Activated naive CD4-positive, alpha-beta T cell treated with anti-CD3 and anti-CD28 coated beads, Interleukin-2, amount 50 U/mL, for 72 hours (primary cell): ENCODE measurements around the gene SELENOM. TPM values are rescaled to one million over a fixed set of nuclear protein-coding genes. Genes with fewer than 3 reads are reported as not detected.

ENCODE experiments used
- ATAC-seq, 2 donors: fragments of 150-1000 bp; cut with Tn5 transposase; 2 replicates each; pipeline ENCODE4 v1.10.0; 2021; ENCODE audit warnings: mild to moderate bottlenecking in 2 of 2, moderate library complexity in 2 of 2
- DNase-seq, 2 donors: peaks; one replicate each; pipeline ENCODE4 v3.0.0; 2021 to 2022; ENCODE audit warnings: low spot score in 2 of 2
- H3K27ac Mint-ChIP-seq, 2 donors: one replicate each; pipeline ENCODE4 v1.8.0; 2022; ENCODE audit warnings: mild to moderate bottlenecking in 2 of 2, mixed read lengths in 2 of 2
- H3K36me3 Mint-ChIP-seq, 2 donors: one replicate each; pipeline ENCODE4 v1.8.0; 2022; ENCODE audit warnings: mixed read lengths in 2 of 2
- H3K9me3 Mint-ChIP-seq, 2 donors: one replicate each; pipeline ENCODE4 v1.8.0; 2022; ENCODE audit warnings: mixed read lengths in 2 of 2
- total RNA-seq, 2 donors: library from RNA; stranded (reverse); gene quantifications; one replicate each; pipeline ENCODE4 v1.2.3, GENCODE V29; 2022

Gene SELENOM
- total RNA-seq, 2 donors from 2014 or later = 7.0 to 10.2 TPM

DNA sequence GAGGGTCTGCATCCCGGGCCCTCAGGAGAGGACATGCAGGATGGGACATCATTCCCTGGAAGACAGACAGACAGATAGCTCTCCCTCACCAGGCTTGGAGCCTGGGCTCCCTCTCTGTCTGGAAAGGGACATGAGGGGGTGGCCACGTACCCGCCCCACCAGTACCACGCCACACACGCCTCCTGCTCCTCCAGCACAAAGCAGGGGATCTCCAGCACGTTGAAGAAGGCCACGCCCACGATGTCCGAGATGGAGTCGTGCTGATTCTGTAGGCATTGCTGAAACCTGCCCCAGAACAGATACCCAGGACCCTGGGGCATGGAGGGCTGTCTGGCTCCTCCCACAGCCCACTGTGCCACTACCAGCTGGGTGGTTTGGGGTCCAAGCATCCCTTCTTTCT, 30.8 kb upstream of the SELENOM start:
- Mint-ChIP-seq H3K9me3 (no peaks in the 10 kb centered on the region), H3K36me3 (no peaks in the 10 kb centered on the region), H3K27ac (no peak overlapping the region)
- DNase-seq (no peak), ATAC-seq (no peak)

DNA sequence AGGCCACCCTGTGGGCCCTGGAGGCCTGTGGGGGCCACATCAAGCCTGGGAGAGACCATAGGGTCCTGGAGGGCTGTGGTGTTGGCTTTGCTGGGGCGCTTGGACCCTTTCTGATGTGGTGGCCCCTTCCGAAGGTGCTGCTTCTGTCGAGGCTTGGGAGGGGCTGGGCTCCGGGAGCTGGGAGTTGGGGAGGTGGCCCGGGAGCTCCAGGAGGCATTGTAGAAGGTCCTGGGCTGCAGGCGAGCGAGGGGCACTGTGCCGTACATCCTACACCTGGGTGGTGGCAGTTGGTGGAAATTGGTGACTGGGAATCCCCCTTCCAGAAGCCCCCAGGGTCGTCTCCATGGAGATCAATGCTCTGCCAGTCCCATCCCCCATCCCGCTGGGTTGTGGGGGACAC, 30.4 kb upstream of the SELENOM start:
- no peak for DNase-seq
- H3K27ac Mint-ChIP-seq = no peak overlapping the region
- no peak for ATAC-seq
- no peaks in the 10 kb centered on the region for H3K9me3 Mint-ChIP-seq
- H3K36me3 Mint-ChIP-seq = no peaks in the 10 kb centered on the region

DNA sequence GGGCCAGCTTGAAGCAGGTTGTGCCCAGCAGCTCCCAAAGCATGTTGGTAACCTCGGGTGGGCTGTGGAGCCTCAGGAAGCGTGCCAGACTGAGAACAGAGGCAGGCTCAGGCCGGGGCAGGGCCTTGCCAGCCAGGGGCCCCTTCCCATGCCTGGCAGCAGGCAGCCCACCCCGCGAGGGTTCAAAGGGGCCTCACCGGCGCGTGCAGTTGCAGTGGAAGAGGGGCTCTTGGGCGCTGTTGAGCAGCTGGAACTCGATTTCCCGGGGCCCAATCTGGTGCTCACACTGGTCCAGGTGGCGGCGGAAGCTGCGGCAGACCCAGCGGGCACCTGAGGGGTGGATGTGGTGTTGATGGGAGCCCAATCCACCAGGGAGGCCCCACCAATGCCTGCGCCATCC, 29.3 kb upstream of the SELENOM start:
- Mint-ChIP-seq H3K36me3 (no peaks in the 10 kb centered on the region), H3K27ac (no peak overlapping the region), H3K9me3 (no peaks in the 10 kb centered on the region)
- DNase-seq (no peak), ATAC-seq (no peak)

DNA sequence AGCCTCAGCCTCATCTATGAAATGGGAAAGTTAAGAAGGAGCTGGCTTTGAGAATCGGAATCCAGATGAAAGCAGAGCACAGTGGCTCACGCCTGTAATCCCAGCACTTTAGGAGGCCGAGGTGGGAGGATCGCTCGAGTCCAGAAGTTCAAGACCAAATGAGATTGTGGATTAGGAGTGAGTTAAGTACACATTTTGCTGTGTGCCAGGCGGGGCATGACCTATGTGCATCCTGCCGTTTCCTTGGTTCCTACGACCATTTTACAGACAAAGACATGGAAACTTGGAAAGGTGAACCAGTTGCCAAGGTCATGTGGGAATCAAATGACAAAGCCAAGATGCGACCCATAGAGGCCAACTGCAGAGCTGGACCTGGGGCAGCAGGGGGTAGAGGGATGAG, 28.8 kb upstream of the SELENOM start:
- H3K36me3 Mint-ChIP-seq = no peaks in the 10 kb centered on the region
- no peak for ATAC-seq

DNA sequence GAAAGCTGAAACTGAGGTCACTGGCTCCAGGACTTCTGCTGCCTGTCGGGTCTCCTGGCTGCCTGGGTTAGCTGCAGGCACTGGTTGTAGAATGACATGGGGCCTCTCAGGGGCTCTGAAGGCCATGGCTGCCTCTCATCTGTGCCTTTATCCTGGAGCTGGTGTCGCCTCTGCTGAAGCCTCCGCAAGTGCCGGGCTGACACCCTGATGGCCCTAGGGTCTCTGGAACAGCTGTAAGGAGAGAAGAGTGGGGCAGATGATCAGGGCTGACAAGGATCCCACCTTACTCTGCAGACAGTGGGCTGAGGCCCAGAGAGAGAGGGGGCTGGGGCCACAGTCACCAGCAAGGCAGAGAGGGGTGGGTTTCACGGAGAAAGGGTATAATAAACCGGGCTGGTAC, 28.3 kb upstream of the SELENOM start:
- H3K9me3 Mint-ChIP-seq = no peaks in the 10 kb centered on the region
- H3K27ac Mint-ChIP-seq = no peak overlapping the region
- no peak for ATAC-seq
- no peaks in the 10 kb centered on the region for H3K36me3 Mint-ChIP-seq
- DNase-seq = no peak

More for the DNA sequence above, 28.8 kb upstream of the SELENOM start:
- Mint-ChIP-seq H3K27ac (no peak overlapping the region), H3K9me3 (no peaks in the 10 kb centered on the region)
- DNase-seq = no peak

DNA sequence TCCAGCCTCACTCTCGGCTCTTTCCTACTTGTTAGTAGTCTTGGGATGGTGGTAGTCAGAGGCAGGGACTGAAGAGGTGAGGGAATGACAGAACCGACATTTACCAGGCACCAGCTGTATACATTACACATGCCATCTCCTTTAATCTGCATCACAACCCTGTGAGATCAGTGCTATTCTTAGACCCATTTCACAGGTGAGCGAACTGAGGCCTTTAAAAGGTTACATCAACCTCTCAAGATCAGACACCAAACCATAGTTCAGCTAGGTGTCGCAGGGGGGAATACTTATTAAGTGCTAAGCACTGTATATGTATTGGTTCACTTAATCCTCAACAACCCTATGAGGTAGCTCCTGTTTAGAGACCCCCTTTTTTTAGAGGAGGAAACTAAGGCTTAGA, 27.3 kb upstream of the SELENOM start:
- ATAC-seq (no peak), DNase-seq (no peak)
- H3K27ac Mint-ChIP-seq = no peak overlapping the region
- H3K36me3 Mint-ChIP-seq = no peaks in the 10 kb centered on the region
- no peaks in the 10 kb centered on the region for H3K9me3 Mint-ChIP-seq

DNA sequence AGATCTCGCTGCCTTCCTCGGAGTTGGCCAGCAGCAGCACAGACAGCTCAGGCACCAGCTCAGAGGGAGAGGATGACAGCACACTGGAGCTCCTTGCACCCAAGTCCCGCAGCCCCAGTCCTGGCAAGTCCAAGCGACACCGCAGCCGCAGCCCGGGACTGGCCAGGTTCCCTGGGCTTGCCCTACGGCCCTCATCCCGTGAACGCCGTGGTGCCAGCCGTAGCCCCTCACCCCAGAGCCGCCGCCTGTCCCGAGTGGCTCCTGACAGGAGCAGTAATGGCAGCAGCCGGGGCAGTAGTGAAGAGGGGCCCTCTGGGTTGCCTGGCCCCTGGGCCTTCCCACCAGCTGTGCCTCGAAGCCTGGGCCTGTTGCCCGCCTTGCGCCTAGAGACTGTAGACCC, 26.5 kb upstream of the SELENOM start:
- no peak overlapping the region for H3K27ac Mint-ChIP-seq
- DNase-seq = no peak
- H3K9me3 Mint-ChIP-seq = no peaks in the 10 kb centered on the region
- no peaks in the 10 kb centered on the region for H3K36me3 Mint-ChIP-seq
- no peak for ATAC-seq

DNA sequence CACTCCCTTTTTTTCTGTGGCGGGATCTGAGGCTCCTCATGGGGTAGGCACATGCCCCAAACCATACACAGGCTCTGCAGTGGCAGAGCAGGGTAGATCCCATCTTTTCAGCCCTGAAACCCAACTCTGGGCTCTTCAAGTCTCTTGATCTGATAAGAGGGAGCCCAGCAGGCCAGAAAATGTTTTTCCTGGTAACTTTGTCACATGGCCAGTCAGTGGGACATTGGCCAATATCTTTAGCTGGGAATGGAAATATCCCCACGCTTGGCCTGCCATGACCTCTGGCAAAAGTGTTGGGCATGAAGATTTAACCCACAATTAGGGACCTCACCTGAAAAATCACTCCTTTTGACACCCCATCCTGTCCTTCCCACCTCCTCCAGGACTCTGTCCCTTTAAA, 23.5 kb upstream of the SELENOM start:
- DNase-seq (no peak), ATAC-seq (no peak)
- no peak overlapping the region for H3K27ac Mint-ChIP-seq
- H3K36me3 Mint-ChIP-seq = no peaks in the 10 kb centered on the region
- H3K9me3 Mint-ChIP-seq = no peaks in the 10 kb centered on the region

DNA sequence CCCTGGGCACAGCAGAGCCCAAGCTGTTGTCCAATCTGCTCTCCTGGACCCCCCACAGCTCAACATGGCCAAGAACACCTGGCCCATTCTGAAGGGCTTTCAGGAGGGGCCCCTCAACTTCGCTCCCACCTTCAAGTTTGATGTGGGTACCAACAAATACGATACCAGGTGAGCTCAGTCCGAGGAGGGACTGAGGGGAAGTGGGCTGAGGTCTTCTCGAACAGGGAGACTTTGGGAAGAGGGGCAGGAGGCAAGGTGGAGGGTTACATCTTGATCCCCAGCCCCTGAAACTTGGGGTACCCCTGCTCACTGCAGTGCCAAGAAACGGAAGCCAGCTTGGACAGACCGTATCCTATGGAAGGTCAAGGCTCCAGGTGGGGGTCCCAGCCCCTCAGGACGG, 20.8 kb upstream of the SELENOM start:
- no peaks in the 10 kb centered on the region for H3K36me3 Mint-ChIP-seq
- no peaks in the 10 kb centered on the region for H3K9me3 Mint-ChIP-seq
- DNase-seq = no peak
- ATAC-seq = no peak
- no peak overlapping the region for H3K27ac Mint-ChIP-seq

DNA sequence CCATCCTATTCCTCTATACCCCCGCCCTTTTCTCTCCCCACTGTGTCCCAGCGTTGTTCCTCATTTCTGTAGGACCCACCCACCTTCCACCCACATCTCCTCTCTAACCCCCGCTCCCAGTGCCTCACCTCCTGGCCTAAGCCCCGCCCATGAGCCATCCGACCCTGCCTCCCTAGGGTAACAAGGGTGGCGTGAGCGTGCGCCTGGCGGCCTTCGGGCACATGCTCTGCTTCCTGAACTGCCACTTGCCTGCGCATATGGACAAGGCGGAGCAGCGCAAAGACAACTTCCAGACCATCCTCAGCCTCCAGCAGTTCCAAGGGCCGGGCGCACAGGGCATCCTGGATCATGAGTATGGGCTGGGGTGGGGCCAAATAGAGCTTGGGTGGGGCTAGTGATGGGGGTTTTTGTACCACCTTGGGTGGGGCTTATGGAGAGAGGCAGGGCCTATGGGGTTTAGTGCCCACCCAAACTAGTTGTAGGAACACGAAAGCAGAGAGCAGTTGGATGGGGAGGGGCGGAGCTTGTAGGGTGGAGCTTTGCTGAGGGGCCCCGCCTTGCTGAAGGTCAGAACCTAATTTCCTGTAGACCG, 19.9 kb upstream of the SELENOM start:
- Mint-ChIP-seq H3K9me3 (no peaks in the 10 kb centered on the region), H3K27ac (no peak overlapping the region), H3K36me3 (no peaks in the 10 kb centered on the region)
- ATAC-seq = no peak
- no peak for DNase-seq

DNA sequence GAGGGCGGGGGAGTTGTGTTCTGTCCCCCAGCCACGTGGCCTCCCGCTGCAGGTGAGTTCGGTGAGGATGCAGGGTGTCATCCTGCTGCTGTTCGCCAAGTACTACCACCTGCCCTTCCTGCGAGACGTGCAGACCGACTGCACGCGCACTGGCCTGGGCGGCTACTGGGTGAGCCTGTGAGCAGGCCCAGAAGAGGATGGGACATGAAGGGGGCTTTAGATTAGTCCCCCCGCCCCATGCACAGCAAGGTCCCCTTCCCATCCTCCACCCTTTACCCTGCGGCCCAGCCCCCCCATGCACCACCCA, 19.5 kb upstream of the SELENOM start:
- H3K27ac Mint-ChIP-seq = no peak overlapping the region
- no peaks in the 10 kb centered on the region for H3K36me3 Mint-ChIP-seq
- ATAC-seq (no peak), DNase-seq (no peak)
- H3K9me3 Mint-ChIP-seq = no peaks in the 10 kb centered on the region

DNA sequence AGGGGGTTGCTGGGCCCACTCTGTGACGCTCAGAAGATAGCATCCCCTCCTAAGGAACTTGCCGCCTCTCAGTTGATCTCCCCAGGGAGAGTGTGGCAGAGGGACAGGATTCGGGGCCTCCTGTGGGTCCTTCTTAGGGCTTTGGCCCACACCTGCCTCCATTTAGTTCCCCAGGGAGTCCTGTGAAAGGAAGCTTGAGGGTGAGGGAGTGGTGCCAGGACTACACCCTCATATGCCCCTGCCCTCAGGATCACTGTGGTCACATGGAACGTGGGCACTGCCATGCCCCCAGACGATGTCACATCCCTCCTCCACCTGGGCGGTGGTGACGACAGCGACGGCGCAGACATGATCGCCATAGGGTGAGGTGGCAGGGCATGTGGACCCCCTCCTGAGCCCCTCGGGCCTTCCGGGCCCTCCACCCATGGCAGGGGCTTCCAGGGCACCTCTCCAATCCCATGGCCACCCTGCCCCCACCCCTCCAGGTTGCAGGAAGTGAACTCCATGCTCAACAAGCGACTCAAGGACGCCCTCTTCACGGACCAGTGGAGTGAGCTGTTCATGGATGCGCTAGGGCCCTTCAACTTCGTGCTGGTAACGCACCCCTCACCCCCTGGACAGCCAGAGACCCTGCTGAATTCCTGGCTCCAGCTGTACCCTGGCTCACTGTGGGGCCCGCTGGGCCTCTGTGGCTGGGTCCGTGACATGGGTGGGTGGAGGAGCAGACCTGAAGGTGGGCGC, 18.9 kb upstream of the SELENOM start:
- DNase-seq (no peak), ATAC-seq (no peak)
- Mint-ChIP-seq H3K27ac (no peak overlapping the region), H3K9me3 (no peaks in the 10 kb centered on the region), H3K36me3 (no peaks in the 10 kb centered on the region)

DNA sequence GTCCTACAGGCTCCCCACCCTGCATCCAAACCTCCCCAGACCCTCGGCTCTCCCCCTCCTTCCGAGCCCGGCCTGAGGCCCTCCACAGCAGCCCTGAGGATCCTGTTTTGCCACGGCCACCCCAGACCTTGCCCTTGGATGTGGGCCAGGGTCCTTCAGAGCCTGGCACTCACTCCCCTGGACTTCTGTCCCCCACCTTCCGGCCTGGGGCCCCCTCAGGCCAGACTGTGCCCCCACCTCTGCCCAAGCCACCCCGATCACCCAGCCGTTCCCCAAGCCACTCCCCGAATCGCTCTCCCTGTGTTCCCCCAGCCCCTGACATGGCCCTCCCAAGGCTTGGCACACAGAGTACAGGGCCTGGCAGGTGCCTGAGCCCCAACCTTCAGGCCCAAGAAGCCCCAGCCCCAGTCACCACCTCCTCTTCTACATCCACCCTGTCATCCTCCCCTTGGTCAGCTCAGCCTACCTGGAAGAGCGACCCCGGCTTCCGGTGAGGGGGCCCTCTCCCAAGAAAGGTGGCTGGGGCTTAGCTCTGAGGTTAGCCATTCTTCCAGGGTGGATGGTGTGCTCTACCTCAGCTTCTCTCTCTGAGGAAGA, 18.3 kb upstream of the SELENOM start:
- ATAC-seq (no peak), DNase-seq (no peak)
- no peak overlapping the region for H3K27ac Mint-ChIP-seq
- no peaks in the 10 kb centered on the region for H3K36me3 Mint-ChIP-seq
- no peaks in the 10 kb centered on the region for H3K9me3 Mint-ChIP-seq

DNA sequence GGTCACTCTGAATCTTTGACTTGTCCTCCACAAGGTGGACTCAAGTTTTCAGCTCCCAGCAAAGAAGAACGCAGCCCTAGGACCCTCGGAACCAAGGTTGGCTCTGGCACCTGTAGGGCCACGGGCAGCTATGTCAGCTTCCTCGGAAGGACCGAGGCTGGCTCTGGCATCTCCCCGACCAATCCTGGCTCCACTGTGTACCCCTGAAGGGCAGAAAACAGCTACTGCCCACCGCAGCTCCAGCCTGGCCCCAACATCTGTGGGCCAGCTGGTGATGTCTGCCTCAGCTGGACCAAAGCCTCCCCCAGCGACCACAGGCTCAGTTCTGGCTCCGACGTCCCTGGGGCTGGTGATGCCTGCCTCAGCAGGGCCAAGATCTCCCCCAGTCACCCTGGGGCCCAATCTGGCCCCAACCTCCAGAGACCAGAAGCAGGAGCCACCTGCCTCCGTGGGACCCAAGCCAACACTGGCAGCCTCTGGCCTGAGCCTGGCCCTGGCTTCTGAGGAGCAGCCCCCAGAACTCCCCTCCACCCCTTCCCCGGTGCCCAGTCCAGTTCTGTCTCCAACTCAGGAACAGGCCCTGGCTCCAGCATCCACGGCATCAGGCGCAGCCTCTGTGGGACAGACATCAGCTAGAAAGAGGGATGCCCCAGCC, 17.6 kb upstream of the SELENOM start:
- DNase-seq = no peak
- Mint-ChIP-seq H3K27ac (no peak overlapping the region), H3K9me3 (no peaks in the 10 kb centered on the region), H3K36me3 (no peaks in the 10 kb centered on the region)
- no peak for ATAC-seq

DNA sequence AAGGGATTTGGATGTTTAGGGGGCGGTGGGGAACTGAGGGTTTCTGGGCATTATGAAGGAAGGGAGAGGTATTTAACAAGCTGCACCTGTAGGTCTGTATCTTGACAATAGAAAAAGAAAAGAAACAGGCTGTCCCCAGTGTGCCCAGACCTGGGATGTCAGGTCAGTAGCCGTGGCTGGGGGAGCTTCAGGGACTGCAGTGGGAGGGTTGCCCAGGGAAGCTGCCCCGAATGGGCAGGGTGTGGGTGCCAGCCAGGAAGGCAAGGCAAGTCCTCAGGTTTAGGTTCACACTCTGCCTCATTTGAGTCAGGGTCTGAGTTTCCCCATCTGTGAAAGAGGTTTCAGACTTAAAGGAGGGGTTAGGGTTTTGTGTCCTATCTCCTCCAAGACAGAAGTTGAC, 16.9 kb upstream of the SELENOM start:
- no peaks in the 10 kb centered on the region for H3K36me3 Mint-ChIP-seq
- no peak overlapping the region for H3K27ac Mint-ChIP-seq
- ATAC-seq (no peak), DNase-seq (no peak)
- no peaks in the 10 kb centered on the region for H3K9me3 Mint-ChIP-seq

DNA sequence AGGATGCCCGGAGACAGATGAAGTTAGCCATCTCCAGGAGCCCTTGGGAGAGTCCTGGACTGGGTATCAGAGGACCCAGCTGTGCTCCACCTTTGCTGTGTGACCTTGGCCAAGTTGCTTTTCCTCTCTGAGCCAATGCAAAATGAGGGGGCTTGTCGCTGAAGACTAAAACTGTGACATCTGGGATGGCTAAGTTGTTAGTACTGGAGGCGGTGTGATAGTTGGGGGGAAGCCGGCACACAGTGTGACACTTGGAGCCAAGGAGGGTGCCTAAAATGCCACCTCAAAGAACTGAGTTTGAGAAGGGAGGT, 15.9 kb upstream of the SELENOM start:
- no peaks in the 10 kb centered on the region for H3K9me3 Mint-ChIP-seq
- no peak for ATAC-seq
- peak overlapping the region in 1 of 2 donors; percentile 37 for H3K27ac Mint-ChIP-seq

DNA sequence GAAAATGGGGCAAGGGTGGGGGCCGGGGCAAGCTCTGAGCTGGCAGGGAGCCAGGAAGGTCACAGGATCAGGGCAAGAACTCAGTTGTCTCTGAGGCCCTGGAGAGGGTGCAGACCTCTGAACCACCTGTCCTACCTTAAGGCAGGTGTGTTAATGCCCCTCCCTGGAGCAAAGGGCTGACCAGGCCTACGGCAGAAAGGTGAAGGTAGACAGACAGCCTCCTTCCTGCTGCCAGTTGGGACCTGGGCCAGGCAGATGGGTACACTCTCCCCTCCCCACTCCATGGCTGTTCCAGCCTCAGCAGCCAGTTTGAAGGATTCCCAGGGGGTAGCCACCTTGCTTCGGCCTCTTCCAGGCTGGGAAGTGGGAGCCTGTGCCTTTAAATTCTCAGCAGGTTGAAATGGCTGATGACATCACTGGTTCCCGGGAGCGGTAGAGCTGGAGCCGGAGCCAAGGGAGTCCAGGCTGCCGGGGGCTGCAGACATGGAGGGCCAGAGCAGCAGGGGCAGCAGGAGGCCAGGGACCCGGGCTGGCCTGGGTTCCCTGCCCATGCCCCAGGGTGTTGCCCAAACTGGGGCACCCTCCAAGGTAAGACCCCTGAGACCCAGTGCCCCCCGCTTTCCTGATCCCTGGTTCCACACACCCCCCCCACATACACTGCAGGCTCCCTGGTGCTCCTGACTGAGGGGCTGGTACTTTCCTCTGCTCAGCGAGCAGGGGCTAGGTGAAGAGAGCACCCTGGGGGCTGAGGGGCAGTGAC, 15.3 kb upstream of the SELENOM start, which contains the start of gene INPP5J:
Gene INPP5J, plus strand, starts transcription at position 435 of the 760 bp plus-strand sequence. Its CDS starts 49 bp downstream, at position 484.
- Mint-ChIP-seq H3K9me3 (no peaks in the 10 kb centered on the region), H3K36me3 (no peaks in the 10 kb centered on the region), H3K27ac (peak within 1 kb of the TSS; percentile 6 to 37)
- DNase-seq = no peak
- no peak for ATAC-seq

More for the DNA sequence above, 15.9 kb upstream of the SELENOM start:
- H3K36me3 Mint-ChIP-seq = no peaks in the 10 kb centered on the region
- no peak for DNase-seq
